GM19395 (cell line): ENCODE results near the gene ZBTB1.
A peak's percentile ranks its signal among the peaks of the same experiment; 100 is the strongest.

Experiments used
- ATAC-seq: cut with Tn5 transposase; IDR thresholded peaks from one replicate; pipeline ENCODE4 v1.9.1; 2021; ENCODE audit warnings: mild to moderate bottlenecking, moderate library complexity; ENCODE audit not compliant: unreplicated experiment

The ZBTB1 gene, protein sequence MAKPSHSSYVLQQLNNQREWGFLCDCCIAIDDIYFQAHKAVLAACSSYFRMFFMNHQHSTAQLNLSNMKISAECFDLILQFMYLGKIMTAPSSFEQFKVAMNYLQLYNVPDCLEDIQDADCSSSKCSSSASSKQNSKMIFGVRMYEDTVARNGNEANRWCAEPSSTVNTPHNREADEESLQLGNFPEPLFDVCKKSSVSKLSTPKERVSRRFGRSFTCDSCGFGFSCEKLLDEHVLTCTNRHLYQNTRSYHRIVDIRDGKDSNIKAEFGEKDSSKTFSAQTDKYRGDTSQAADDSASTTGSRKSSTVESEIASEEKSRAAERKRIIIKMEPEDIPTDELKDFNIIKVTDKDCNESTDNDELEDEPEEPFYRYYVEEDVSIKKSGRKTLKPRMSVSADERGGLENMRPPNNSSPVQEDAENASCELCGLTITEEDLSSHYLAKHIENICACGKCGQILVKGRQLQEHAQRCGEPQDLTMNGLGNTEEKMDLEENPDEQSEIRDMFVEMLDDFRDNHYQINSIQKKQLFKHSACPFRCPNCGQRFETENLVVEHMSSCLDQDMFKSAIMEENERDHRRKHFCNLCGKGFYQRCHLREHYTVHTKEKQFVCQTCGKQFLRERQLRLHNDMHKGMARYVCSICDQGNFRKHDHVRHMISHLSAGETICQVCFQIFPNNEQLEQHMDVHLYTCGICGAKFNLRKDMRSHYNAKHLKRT

DNA sequence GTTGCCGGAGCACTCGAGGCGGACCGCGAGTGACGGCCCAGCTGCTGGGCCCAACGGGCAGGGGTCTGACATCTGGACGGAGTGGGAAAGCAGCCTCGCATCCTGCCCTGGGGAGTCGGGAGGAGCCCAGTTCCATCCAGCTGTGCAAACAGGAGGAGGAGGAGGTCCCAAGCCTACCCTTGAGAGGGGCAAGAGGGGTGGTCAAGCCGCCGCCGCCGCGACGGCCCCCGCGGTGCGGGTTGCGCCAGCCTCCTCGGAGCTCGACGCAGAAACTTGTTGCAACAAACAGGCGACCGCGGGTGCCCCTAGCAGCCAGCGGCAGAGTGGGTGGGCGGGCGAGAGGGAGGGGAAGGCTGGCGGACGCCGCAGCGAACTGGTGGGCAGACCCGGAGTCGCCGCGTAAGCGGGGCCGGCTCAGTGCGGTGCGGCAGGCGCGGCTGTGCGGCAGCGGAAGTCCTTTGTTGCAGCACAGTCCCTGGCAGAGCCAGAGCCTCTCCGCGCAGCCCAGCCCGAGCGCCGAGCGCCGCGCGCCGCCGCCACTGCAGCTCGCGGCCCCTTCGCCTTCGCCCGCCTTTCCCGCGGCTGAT, at the start of gene ZBTB1:
Gene ZBTB1, plus strand, starts transcription at position 461 of the 587 bp plus-strand sequence. CDS start 16,735 bp downstream, outside the sequence.
- ATAC-seq: peak; percentile 22

DNA sequence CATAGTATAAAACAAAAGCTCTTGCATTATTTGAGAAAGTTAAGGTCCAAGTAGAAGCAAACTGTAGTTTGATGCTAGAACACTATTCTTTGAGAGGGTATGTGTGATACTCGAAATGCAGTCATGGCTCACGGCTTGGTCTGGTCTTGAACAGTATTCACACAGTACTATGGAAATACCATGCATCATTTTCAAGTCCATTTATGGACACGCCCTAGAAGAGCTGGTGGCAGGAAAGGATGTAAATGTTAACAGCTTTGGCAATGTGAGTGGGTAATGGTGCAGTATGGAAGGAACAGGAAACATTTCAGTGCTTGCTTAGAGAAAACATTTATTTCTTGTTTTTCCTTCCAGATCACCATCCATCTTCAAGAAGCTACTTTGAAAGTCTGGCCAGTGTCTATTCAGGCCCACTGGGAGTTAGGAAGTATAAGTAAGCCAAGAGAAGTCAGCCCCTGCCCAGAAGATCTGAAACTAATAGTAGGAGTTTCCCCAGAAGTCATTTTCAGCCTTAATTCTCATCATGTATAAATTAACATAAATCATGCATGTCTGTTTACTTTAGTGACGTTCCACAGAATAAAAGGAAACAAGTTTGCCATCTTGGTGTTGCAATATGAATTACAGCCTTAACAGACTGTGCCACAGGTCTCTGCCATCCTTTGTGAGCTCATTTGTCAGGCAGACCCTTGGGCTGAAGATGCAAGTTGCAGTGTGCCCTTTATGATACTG, 45.0 kb upstream of the ZBTB1 start:
- ATAC-seq: no peak

DNA sequence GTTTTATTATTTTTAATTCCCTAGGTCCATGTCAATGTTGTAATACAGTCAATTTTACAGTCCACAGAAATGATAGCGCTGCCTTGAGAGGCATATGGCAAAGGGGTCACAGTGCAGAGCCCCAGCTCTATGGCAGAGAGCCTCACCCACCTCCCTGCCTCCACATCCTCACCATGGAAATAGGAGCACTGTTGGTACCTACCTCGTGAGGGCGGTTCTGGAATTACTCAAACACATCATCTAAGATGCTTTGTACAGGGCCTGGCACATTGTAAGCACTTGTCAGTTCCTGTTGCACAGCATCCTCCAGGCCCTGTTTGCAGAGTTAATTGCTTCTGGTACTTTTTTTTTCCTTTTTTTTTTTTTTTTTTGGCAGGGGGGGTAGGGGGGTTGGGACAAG, 43.3 kb upstream of the ZBTB1 start:
- ATAC-seq: no peak

DNA sequence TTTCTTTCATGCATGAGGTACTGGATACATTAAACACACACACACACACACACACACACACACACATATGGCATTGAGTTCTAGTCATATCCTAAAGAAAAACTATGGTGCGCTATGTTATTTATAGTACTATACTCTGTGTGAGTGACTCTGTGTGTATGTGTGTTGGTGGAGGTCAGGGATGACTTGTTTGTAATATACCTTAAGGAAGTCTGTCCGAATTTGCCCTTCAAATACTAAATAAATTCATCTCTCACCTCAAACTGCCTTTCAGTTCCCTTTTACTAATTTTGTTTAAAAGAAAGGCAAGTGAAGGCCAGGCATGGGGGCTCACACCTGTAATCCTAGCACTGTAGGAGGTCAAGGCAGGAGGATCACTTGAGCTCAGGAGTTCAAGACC, 41.4 kb upstream of the ZBTB1 start:
- ATAC-seq: no peak

DNA sequence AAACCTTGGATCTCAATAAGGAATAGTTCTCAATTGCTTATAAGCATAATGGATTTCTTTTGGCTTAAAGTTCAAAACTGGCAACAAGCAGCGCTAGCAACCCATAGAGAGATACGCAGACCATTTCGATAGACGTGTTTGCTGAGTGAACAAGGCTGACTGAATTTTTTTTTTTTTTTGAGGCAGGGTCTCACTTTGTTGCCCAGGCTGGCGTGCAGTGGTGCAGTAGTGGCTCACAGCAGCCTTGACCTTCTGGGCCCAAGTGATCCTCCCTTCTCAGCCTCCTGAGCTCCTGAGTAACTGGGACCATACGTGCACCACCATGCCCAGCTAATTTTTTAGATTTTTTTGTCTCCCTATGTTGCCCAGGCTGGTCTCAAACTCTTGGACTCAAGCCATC, 40.7 kb upstream of the ZBTB1 start:
- ATAC-seq: no peak

DNA sequence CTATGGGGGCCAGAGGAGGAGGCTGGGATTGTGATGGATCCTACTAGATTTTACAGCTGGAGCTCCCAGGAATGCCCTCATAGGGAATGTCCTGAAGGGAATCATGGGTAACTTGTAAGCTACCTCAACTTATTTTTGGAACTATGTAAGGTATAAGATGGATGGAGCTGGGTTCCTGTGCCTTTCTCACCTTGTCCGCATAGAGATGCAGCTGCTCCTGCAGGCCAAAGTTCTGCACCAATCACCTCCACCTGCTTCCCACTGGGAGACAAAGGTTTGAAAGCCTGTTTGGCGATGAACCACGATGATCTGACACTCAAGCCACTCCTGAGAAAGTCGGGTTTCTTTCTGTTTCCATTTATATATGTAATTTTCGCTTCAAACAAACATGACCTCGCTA, 39.9 kb upstream of the ZBTB1 start:
- peak; percentile 5 for ATAC-seq

DNA sequence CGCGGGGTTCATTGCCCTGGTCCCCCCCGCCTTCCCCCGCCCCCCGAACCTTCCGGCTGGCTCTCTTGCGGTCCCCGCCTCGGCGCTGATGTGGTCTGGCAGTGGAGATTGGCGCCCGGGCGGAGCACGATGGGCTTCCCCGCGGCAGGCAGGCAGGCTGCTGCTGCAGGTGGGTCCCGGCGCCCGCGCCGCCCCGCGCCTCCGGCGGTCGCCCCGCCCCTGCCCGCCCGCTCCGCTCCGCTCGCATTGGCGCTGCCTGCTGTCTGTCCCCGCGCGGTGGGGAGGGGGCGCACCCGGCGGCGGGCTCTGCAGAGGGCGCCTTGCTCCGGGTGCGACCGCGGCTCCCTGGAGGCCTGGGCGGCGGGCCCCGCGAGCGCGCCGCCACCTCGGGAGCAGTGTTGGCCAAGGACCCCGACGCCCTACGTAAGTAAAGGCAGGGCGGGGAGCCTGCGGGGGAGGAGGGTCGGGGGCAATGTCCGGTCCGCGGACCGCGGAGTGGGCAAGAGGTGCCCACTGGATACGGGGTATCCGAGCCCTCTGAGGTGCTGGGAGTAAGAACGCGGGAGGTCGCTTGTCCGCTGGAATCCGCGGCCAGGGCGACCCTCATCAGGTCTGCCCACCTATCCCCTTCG, 39.3 kb upstream of the ZBTB1 start, which contains the start of gene AKAP5:
Gene AKAP5, plus strand, starts transcription at position 309 of the 632 bp plus-strand sequence. CDS start 2,896 bp downstream, outside the sequence.
- ATAC-seq: peak; percentile 59

DNA sequence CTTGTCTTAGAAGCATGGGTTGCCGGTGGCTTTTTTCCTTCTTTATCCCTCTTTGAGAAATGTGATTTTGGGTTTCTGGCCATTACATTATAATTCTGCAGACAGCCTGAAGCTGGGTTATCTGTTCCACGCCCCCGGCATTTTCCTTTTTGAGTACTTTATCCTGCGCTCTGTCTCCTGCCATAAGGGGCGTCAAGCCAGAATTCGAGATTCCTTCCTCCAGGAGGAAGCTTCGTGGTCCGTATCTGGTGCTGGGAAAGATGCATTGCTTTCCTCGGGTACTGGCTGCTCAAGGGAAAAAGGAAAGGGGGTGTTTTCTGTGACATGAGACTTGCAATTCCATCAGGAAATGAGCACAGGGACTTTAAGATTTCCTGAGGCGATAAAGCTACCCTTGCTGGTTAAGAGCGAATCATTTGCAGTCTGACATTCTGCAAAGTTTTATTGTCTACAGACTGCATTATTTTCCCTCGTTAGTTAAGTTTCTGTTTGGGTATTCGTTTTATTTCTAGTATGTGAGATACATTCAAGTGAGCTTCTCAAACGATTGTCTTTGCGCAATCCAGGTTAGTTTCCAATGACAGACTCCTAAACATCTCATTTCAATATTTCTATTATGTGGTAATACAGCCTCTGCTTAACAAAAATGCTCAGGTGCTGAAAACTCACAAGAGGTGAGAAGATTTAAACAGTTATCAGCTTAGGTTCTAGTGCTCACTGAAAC, 38.6 kb upstream of the ZBTB1 start:
- ATAC-seq: no peak

DNA sequence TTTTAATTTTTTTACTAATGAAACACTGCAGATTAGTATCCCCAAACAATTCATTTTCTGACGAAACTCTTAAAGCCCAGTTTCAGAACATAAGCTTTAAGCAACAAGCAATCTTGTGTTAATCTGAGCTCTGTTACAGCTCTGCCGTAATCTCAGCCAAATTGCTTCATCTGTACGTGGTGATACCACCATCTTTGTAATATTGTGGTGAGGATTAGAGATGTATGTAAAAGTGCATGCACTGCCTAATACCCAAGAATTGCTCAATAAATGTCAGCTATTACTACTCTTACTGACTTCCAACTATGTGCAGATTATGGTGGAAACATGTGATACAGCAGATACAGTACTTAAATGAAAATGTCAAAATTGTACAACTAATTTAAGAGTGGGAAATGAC, 37.5 kb upstream of the ZBTB1 start:
- ATAC-seq: no peak

DNA sequence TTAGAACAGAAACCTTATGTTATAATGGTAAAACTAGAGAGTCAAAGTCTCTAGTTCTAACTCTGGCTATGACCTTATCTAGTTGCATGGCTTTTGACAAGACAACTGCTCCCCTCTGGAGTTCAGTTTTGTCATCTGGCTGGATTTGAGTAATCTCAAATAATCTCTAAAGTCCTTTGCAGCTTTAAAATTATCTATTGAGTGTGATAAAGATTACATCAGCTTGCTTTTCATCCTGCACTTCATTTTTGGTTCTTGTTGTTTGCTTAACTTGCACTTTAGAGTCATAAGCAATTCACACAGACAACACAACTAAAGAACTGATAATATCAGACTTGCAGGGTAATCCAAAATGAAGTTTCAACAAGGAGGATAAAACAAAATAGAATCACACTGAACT, 37.0 kb upstream of the ZBTB1 start:
- ATAC-seq: no peak

DNA sequence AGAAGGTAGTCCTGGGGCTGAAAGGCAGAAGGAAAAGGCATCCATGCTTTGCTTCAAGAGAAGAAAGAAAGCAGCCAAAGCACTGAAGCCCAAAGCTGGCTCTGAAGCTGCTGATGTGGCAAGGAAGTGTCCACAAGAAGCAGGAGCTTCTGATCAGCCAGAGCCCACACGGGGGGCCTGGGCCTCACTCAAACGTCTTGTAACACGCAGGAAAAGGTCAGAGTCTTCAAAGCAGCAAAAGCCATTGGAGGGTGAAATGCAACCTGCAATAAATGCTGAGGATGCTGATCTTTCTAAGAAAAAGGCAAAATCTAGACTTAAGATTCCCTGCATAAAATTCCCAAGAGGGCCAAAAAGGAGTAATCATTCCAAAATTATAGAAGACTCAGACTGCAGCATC, 36.1 kb upstream of the ZBTB1 start:
- ATAC-seq: no peak

DNA sequence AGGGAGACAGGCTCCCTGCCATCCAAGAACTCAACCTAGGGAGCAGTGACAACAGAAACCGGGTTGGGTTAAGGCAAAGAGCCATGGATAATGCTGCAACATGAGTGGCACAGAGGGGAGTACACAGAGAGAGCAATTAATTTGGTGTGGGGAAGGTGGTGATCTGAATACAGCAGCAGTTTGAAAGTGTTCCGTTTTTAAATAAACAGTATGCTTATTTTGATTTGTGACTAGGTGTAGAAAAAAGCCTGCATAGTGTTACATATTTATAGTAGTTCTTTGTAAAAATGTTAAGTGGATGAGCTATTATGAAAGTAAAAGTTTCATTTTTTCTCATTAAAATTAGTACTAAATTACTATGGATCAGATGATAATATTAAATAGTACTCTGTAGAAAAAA, 30.5 kb upstream of the ZBTB1 start:
- ATAC-seq: no peak

DNA sequence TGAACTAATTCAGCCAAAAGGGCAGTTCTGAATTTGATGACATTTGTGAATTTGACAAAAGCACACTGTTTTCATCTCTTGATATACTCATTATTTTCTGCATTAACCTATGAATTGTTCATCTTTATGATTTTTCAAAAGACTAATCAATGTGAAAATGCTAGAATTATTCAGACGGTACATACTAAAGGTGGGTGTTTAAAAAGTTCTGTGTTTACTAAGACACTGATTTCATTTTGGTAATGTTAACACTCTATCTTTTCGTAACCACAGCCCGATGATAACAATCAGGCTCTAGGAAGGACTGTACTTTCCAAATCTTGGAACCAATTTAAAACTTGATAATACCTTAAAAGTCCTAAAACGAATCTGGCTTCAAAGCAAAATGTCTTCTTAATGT, 29.9 kb upstream of the ZBTB1 start:
- no peak for ATAC-seq

DNA sequence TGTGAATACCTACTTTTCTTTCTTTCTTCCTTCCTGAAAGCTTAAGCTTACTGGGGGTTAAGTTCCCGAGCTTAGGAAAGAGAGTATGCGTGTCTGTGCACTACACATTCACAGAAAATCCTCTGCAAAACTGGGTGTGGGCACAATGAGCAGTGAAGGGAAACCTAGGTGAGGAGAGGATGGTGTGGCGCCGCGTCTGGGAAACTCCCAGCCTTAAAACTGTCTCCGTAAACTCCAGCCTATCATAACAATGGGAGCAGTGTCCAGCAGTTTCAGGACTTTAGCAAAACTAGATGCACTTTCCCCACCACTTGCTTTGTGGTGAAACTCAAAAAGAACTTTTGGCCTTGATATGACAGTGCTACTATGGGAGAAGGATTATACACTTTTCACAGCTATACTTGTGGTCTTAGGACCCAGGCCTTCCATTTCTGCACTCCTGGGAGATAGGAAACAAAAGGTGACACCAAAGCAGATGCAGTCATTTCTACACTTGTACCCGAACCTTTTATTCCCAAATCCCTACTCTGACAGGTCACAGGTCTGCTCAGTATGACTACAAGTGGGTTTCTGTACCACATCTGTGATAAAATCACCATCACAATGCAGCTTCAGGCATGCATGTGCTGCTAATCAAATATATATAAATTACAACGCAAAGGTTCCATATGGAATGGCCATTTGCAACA, 28.8 kb upstream of the ZBTB1 start:
- ATAC-seq: no peak

DNA sequence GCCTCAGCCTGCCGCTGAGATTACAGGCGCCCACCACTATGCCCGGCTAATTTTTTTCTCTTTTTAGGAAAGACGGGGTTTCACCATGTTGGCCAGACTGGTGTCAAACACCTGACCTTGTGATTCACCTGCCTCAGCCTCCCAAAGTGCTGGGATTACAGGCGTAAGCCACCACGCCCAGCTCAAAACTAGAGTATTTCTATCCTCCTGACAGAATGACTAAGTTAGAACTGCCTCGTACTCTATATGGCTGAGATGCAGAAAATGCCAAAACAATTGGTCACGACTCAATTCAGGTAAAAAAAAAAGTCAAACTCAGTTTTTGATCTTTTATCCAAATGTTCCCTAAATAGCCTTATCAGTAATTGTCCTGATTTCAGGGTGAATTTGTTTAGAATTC, 28.1 kb upstream of the ZBTB1 start:
- no peak for ATAC-seq

DNA sequence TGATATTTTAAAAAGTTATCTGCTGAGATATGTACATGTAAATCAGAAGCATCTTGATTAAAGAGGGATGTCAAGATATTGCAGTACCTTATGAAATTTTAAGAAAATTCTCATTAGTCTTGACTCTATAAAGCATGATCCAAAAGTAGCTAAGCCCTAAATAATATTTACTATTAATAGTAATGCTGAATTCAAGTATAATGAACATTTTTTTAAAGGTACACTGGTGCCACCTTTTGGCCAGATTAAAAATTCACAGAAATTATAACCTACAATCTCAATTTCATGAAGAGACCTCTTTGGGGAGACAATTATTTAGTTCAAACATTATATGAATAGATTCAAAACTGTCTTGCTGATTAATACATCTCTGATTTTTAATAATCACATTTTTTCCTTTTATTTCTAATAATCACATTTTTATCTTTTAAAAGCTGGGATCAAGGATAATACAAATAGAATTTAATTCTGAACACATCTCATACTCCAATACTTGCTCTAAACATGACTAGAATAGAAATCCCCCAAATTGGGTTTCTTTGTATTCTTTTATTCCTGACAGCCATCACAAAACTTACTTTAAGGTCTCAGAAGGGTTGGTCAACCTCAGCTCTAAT, 25.8 kb upstream of the ZBTB1 start:
- no peak for ATAC-seq

DNA sequence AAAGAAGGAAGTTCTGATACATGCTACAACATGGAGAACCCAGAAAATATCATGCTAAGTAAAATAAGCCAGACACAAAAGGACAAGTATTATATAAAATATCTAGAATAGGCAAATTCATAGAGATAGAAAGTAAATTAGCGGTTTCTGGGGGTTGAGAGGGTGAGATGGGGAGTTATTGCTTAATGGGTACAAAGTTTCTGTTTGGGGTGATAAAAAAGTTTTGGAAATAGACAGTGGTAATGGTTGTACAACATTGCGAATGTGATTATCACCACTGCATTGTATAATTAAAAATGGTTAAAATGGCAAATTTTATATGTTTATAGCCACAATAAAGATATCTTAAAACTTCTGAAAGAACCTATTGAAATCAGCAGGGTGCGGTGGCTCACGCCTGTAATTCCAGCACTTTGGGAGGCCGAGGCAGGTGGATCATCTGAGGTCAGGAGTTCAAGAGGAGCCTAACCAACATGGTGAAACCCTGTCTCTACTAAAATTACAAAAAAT, 15.9 kb upstream of the ZBTB1 start:
- no peak for ATAC-seq

DNA sequence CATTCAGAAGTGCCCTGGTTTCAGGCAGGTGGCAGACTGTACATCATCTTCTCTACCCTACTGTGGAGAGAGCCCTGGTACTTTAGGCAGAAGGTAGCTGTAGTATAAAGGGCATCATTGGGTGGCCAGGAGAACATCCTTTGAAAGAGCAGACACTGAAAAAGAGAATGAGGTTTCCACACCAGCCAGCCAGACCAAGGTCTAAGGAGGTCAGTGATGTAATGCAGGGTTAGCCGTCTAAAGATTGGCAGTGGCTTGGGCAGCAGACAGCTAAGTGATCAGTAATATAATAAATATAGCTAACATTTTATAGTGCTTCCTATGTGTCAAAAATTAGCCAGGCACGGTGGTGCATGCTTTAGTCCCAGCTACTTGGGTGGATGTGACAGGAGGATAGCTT, 12.9 kb upstream of the ZBTB1 start:
- no peak for ATAC-seq

DNA sequence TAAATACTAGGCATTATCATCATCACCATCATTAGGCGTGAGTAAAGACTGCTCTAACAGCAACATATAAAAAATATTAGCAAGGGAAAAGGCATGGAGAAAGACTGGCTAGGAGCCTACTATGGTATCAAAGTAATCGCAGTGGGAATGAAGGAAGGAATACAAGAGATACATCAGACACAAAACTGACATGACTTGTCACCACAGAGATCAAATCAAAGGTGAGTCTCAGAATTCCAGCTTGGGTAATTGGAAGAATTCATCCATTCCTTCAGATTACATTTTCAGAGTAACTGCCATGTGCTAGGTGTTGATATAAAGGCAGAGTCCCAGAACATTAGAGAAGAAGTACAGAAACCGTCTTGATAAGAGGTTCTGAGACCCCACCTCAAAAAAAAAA, 11.1 kb upstream of the ZBTB1 start:
- no peak for ATAC-seq
